MCF 10A (cell line): ENCODE data around the gene PDS5A. TPM values are rescaled to one million over a fixed set of nuclear protein-coding genes. Genes with fewer than 3 reads are reported as not detected.

Experiments
- BruUV-seq: library from RNA; stranded (reverse); fragments of 400-500 nt; replicated peaks from 2 replicates; lab custom pipeline; 2021; lab: Mats Ljungman, UMichigan
- CTCF ChIA-PET: fragments of 300-600 bp; sonication (Branson Sonifier 250); formaldehyde crosslinking; extraction: SDS; loops from one replicate; lab custom pipeline; 2021; ENCODE audit warnings: antibody characterized with exemption, inconsistent platforms; lab: Yijun Ruan, JAX
- POLR2A ChIA-PET: fragments of 300-600, 350-650 bp; sonication (Branson Sonifier 250); formaldehyde crosslinking; extraction: SDS; loops from one replicate; lab custom pipeline; 2020; ENCODE audit warnings: antibody characterized with exemption, inconsistent platforms; lab: Yijun Ruan, JAX
- DNase-seq: peaks from one replicate; pipeline ENCODE4 v3.0.0-alpha.2; 2018; ENCODE audit not compliant: unreplicated experiment
- H3K27ac Mint-ChIP-seq: one replicate; pipeline ENCODE4 v1.8.0; 2022; ENCODE audit warnings: mild to moderate bottlenecking, low read depth, mixed read lengths; ENCODE audit not compliant: unreplicated experiment
- H3K27me3 Mint-ChIP-seq: one replicate; pipeline ENCODE4 v1.8.0; 2022; ENCODE audit warnings: mixed read lengths; ENCODE audit not compliant: insufficient read depth, unreplicated experiment
- H3K36me3 Mint-ChIP-seq: one replicate; pipeline ENCODE4 v1.8.0; 2022; ENCODE audit warnings: mild to moderate bottlenecking, moderate library complexity, mixed read lengths; ENCODE audit not compliant: insufficient read depth, unreplicated experiment
- H3K4me1 Mint-ChIP-seq: one replicate; pipeline ENCODE4 v1.8.0; 2022; ENCODE audit warnings: mixed read lengths; ENCODE audit not compliant: insufficient read depth, unreplicated experiment
- H3K4me3 Mint-ChIP-seq: one replicate; pipeline ENCODE4 v1.8.0; 2022; ENCODE audit warnings: mild to moderate bottlenecking, moderate library complexity, mixed read lengths; ENCODE audit not compliant: unreplicated experiment
- H3K9me3 Mint-ChIP-seq: one replicate; pipeline ENCODE4 v1.8.0; 2022; ENCODE audit warnings: mixed read lengths; ENCODE audit not compliant: unreplicated experiment
- intact Hi-C: fragments of 100-400 bp; cut with micrococcal nuclease; formaldehyde crosslinking; loops from 2 replicates; pipeline ENCODE4 v1.14.1; 2022
- total RNA-seq: library from RNA; stranded (reverse); gene quantifications from 2 replicates; pipeline ENCODE4 v1.2.3, GENCODE V29; 2022
- TF ChIP-seq, protein P1 (sequence below): fragments of 200-600 bp; IDR thresholded peaks from one replicate; pipeline ENCODE4 v1.8.0; 2022; ENCODE audit warnings: antibody characterized with exemption, mild to moderate bottlenecking; ENCODE audit not compliant: unreplicated experiment

PDS5A gene
- total RNA-seq, 1 experiment from 2014 or later: 95.2 TPM

DNA sequence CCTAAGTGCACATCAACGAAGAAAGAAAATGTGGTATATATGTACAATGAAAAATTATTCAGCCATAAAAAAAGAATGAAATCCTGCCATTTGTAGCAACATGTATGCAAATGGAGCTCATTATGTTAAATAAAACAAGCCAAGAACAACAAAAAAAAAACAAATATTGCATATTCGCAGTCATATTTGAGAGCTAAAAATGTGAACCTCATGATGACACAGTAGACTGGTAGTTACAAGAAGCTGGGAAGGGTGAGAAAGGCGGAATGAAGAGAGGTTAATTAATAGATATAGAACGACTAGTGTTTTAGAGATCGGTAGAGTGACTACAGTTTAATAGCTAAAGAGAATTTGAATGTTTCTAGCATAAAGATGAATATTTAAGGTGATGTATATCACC is 89.2 kb downstream of the PDS5A start:
- DNase-seq: no peak
- intact Hi-C loops: no loop called here
- POLR2A ChIA-PET: no interaction called here
- no peaks in the 10 kb centered on the region for H3K27me3 Mint-ChIP-seq
- H3K27ac Mint-ChIP-seq: no peak overlapping the region
- BruUV-seq: no TSS peak
- H3K4me1 Mint-ChIP-seq: no peaks in the 10 kb centered on the region
- TF ChIP-seq, protein P1, sequence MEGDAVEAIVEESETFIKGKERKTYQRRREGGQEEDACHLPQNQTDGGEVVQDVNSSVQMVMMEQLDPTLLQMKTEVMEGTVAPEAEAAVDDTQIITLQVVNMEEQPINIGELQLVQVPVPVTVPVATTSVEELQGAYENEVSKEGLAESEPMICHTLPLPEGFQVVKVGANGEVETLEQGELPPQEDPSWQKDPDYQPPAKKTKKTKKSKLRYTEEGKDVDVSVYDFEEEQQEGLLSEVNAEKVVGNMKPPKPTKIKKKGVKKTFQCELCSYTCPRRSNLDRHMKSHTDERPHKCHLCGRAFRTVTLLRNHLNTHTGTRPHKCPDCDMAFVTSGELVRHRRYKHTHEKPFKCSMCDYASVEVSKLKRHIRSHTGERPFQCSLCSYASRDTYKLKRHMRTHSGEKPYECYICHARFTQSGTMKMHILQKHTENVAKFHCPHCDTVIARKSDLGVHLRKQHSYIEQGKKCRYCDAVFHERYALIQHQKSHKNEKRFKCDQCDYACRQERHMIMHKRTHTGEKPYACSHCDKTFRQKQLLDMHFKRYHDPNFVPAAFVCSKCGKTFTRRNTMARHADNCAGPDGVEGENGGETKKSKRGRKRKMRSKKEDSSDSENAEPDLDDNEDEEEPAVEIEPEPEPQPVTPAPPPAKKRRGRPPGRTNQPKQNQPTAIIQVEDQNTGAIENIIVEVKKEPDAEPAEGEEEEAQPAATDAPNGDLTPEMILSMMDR: no peak
- H3K4me3 Mint-ChIP-seq: no peak overlapping the region
- H3K36me3 Mint-ChIP-seq: peaks cover 79% of the 10 kb centered on the region
- CTCF ChIA-PET: interaction anchor here (0.6 kb wide), 1 partner anchor 12 kb away, joined by 3 read pairs; no protein-coding TSS in a partner anchor
- no peaks in the 10 kb centered on the region for H3K9me3 Mint-ChIP-seq

DNA sequence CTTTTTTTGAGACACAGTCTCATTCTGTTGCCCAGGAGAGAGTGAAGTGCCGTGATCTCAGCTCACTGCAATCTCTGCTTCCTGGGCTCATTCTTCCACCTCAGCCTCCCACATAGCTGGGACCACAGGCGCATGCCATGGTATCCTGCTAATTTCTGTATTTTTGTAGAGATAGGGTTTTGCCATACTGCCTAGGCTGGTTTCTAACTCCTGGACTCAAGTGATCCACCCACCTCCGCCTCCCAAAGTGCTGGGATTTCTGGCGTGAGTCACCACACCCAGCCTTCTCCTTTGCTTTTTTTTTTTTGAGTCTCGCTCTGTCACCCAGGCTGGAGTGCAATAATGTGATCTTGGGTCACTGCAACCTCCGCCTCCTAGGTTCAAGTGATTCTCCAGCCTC is 94.1 kb downstream of the PDS5A start:
- Mint-ChIP-seq H3K27ac (peak overlapping the region; percentile 23), H3K4me3 (no peak overlapping the region), H3K27me3 (no peaks in the 10 kb centered on the region), H3K36me3 (peaks cover 82% of the 10 kb centered on the region), H3K9me3 (no peaks in the 10 kb centered on the region), H3K4me1 (peaks cover 5% of the 10 kb centered on the region)
- TF ChIP-seq, protein P1: no peak
- DNase-seq: no peak
- no TSS peak for BruUV-seq
- CTCF ChIA-PET: no interaction called here
- intact Hi-C loops: no loop called here
- POLR2A ChIA-PET: no interaction called here

DNA sequence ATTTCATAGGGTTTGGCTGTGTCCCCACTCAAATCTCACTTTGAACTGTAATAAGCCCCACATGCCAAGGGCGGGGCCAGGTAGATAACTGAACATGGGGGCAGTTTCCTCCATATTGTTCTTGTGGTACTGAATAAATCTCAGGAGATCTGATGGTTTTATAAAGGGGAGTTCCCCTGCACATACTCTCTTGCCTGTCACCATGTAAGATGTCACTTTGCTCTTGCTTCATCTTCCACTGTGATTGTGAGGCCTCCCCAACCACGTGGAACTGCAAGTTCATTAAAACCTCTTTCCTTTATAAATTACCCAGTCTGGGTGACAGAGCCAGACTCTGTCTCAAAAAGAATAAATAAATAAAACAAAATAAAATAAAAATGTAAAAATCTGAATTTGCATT is 95.9 kb downstream of the PDS5A start:
- BruUV-seq: no TSS peak
- intact Hi-C loops: no loop called here
- ChIA-PET POLR2A (no interaction called here), CTCF (no interaction called here)
- TF ChIP-seq, protein P1: no peak
- peaks cover 82% of the 10 kb centered on the region for H3K36me3 Mint-ChIP-seq
- no peaks in the 10 kb centered on the region for H3K27me3 Mint-ChIP-seq
- H3K9me3 Mint-ChIP-seq: no peaks in the 10 kb centered on the region
- no peak for DNase-seq
- peaks cover 5% of the 10 kb centered on the region for H3K4me1 Mint-ChIP-seq
- no peak overlapping the region for H3K27ac Mint-ChIP-seq
- no peak overlapping the region for H3K4me3 Mint-ChIP-seq

DNA sequence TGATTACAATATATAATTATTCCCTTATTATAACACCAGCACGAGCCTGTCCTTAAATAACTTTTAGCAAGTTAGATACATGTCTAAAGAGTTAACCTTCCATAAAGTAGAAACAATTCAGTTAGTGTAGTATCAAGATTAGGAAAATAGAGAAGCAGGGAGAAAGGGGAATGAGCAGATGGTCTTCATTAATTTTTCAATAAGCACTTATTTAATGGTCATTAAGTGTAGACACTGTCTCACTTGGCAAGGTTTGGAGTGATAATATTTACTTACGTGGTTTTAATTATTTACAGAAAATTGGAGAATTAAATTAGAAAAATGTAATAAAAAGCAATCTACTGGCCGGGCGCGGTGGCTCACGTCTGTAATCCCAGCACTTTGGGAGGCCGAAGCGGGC is 99.7 kb downstream of the PDS5A start:
- Mint-ChIP-seq H3K27ac (no peak overlapping the region), H3K27me3 (no peaks in the 10 kb centered on the region), H3K4me1 (peaks cover 5% of the 10 kb centered on the region), H3K4me3 (no peak overlapping the region), H3K9me3 (no peaks in the 10 kb centered on the region), H3K36me3 (peaks cover 79% of the 10 kb centered on the region)
- ChIA-PET POLR2A (interaction anchor here (0.5 kb wide), 1 partner anchor 95 kb away, joined by 4 read pairs; no protein-coding TSS in a partner anchor), CTCF (no interaction called here)
- DNase-seq: no peak
- intact Hi-C loops: no loop called here
- TF ChIP-seq, protein P1: no peak
- BruUV-seq: no TSS peak
